Activated naive CD4-positive, alpha-beta T cell treated with anti-CD3 and anti-CD28 coated beads, Interleukin-2, amount 50 U/mL, for 16 hours (primary cell): Measurements from ENCODE around the gene REP15.
"Not testable (repeated sequence)": the region's sequence is repeated elsewhere in the genome, so short reads cannot be mapped to it uniquely, and the experiment has no call there.

Source experiments
- DNase-seq: peaks from one replicate; pipeline ENCODE4 v3.0.0-alpha.2; 2020

Gene REP15

GRCh38 chr12:27703720-27704452, 7.6 kb downstream of the REP15 start:
- peak; percentile 69 for DNase-seq

- DNase-seq: no peak
Measured at GRCh38 chr12:27705263-27705662, 9.0 kb downstream of the REP15 start.

- no peak for DNase-seq
Measured at GRCh38 chr12:27707216-27707615, 11.0 kb downstream of the REP15 start.

GRCh38 chr12:27709212-27709931, 13.1 kb downstream of the REP15 start:
- no peak for DNase-seq

GRCh38 chr12:27709932-27710591, 13.8 kb downstream of the REP15 start:
- DNase-seq: no peak

DNA sequence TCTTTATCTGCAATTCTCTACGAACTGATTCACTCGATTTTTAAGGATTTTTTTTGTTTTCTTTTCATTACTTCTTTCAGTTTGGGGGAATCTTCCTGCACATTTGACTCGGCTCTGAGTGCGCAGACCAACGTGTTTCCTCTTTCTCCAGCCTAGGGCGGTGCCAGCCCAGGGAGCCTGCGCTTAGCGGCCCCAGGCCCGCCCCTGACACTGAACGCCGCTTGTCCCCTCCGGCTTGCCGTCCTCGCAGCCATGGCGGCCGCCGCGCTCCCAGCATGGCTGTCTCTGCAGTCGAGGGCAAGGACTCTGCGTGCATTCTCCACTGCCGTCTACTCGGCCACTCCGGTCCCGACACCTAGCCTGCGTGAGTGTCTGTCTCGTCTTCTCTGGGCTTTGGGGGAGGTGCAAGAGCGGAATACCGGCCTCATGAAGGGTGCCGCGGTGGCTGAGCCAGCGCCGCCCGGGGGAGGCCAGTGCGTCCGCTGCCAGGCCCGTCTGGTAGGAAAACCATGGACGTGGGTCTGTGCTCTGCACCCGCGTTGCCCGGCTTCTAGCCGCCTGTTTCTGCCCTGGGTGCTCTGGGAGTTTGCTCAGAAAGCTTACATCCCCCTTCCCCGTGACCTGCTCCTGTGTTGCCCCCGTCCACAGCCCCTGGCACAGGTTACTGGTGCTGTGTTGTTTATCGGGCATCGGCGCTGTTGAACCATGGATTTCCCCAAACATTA, 14.5 kb downstream of the REP15 start, which contains the start of gene MRPS35:
Gene MRPS35, plus strand, starts transcription at position 241 of the 725 bp plus-strand sequence. Its CDS starts 12 bp downstream, at position 253.
- DNase-seq: peak; percentile 93

DNA sequence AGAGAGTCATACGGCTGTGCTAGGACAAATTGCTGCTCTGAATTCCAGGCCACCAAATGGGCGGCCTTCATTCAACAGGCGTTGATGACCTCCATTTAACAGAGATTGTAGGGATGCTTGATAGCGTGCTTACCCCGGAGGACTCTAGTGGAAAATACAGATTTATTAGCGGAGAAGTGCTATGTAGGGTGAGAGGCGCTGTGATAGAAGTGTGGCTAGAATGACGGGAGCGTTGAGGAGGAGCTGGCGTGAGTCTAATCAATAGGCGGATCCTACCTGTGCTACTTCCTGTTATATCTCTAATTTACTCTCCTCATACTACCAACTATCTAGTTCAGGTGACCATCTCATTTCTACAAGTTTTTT, 15.1 kb downstream of the REP15 start:
- DNase-seq: no peak

- no peak for DNase-seq
Measured at GRCh38 chr12:27711967-27712366, 15.7 kb downstream of the REP15 start.

DNA sequence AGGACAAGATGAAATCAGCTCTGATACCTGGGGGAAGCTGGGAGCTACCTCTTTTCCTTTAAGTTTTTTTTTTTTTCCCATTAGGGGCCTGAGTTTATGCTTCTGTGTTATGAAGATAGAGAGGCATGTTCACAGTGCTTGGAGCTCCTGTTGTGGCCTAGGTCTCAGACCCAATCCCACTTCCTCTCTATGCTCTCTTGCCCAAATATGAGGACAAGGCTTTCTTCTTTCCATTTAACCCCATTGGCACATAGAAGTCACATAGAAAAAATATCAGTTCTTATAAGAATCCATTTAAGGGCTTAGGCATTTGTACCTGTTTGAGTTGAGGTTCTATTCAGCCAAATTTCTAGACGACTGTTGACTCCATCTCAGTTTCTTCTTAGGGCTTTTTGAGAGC, 27.0 kb downstream of the REP15 start:
- no peak for DNase-seq

GRCh38 chr12:27730097-27730588, 33.9 kb downstream of the REP15 start:
- no peak for DNase-seq

DNA sequence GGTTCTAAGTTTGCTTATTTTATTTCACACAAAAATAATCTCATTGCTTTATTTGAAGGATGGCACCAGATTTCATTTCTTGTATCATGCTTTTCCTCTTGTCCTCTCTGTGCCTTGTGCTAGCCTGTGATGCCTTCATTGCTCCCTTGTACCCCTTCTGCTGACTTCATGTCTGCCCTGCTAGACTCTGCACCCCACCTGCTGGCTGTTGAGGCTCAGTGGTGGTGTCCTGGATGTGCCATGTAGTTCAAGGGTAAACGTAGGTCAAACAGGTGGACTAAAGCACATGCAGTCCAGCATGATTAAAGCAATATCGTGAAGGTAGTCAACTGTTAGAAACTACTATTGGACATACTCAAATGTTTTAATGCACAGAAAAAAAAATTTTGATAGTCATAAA, 36.0 kb downstream of the REP15 start:
- DNase-seq: no peak

GRCh38 chr12:27733052-27733656, 36.9 kb downstream of the REP15 start:
- DNase-seq: peak; percentile 26

GRCh38 chr12:27733791-27734190, 37.5 kb downstream of the REP15 start:
- no peak for DNase-seq

DNA sequence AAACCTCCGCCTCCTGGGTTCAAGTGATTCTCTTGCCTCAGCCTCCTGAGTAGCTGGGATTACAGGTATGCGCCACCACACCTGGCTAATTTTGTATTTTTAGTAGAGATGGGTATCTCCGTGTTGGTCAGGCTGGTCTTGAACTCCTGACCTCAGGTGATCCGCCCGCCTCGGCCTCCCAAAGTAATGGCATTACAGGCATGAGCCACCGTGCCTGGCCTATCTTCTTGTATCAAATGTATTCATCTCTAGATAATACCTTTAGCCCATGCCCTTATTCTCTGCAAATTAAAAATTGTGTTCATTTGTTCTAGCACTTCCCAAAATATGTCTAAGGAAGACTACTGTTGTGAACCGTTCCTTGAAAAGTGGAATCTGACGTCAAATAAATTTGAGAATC, 38.1 kb downstream of the REP15 start:
- not testable (repeated sequence) for DNase-seq

DNA sequence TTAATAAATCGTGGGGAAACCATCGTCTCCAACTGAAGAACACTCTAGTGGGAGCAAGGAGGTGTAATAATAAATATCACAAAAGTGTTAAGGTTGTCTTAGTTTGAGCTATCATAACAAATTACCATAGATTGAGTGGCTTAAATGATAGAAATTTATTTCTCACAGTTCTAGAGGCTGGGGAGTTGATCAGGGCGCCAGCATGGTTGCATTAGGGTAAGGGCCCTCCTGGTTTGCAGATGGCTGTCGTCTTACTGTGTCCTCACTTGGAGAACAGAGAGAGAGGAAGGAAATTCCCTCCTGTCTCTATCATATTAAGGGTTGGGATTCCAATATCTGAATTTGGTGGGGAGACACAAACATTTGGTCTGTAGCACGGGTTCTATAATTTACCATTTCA, 47.4 kb downstream of the REP15 start:
- no peak for DNase-seq

DNA sequence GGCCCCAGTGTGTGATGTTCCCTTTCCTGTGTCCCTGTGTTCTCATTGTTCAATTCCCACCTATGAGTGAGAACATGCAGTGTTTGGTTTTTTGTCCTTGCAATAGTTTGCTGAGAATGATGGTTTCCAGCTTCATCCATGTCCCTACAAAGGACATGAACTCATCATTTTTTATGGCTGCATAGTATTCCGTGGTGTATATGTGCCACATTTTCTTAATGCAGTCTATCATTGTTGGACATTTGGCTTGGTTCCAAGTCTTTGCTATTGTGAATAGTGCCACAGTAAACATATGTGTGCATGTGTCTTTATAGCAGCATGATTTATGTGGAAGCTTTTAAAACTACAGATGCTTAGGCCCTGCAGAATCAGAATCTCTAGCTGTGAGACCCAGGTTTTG, 49.5 kb downstream of the REP15 start:
- DNase-seq: not testable (repeated sequence)
